Measurements from ENCODE around the gene PITPNC1. TPM values are rescaled to one million over a fixed set of nuclear protein-coding genes. Genes with fewer than 3 reads are reported as not detected.

Gene PITPNC1
- total RNA-seq, 1 experiment from 2014 or later = 4.2 TPM

- no peaks in the 10 kb centered on the region for H3K36me3 Mint-ChIP-seq (ENCODE audit: insufficient read depth, unreplicated experiment)
- TF ChIP-seq CTCF (IDR thresholded peaks at IDR 0.05; ENCODE audit: insufficient read depth in 1 of 2, low read depth in 1 of 2, low read length in 1 of 2, severe bottlenecking in 1 of 2, unreplicated experiment in 1 of 2) = no peak
- no TSS peak for BruUV-seq (replicated peaks)
- Histone ChIP-seq H3K9me3 (no peaks in the 10 kb centered on the region), H3K4me3 (ENCODE audit: low read depth, low read length) (no peak overlapping the region), H3K36me3 (ENCODE audit: control insufficient read depth, insufficient read depth, low read length) (no peaks in the 10 kb centered on the region), H3K27me3 (replicated peaks; ENCODE audit: control insufficient read depth, insufficient read depth, low read length) (no peaks in the 10 kb centered on the region), H3K4me1 (no peaks in the 10 kb centered on the region)
- no peaks in the 10 kb centered on the region for H3K4me1 Mint-ChIP-seq (ENCODE audit: low read depth, unreplicated experiment)
- H3K27ac Mint-ChIP-seq (ENCODE audit: unreplicated experiment) = no peak overlapping the region
- peaks cover 14% of the 10 kb centered on the region for H3K27me3 Mint-ChIP-seq (ENCODE audit: insufficient read depth, unreplicated experiment)
- CTCF ChIA-PET = no interaction called here
- H3K4me3 Mint-ChIP-seq (ENCODE audit: unreplicated experiment) = no peak overlapping the region
- POLR2A ChIA-PET = no interaction called here
- intact Hi-C loops (cut with micrococcal nuclease; ENCODE audit: unreplicated experiment) = no loop called here
- DNase-seq = no peak
- no peaks in the 10 kb centered on the region for H3K9me3 Mint-ChIP-seq (ENCODE audit: unreplicated experiment)
Observed at GRCh38 chr17:67571478-67571877, 194.4 kb downstream of the PITPNC1 start.

- H3K4me3 ChIP-seq (ENCODE audit: low read depth, low read length) = no peak overlapping the region
- Mint-ChIP-seq H3K9me3 (ENCODE audit: unreplicated experiment) (no peaks in the 10 kb centered on the region), H3K27me3 (ENCODE audit: insufficient read depth, unreplicated experiment) (peaks cover 14% of the 10 kb centered on the region), H3K27ac (ENCODE audit: unreplicated experiment) (no peak overlapping the region), H3K4me3 (ENCODE audit: unreplicated experiment) (no peak overlapping the region), H3K36me3 (ENCODE audit: insufficient read depth, unreplicated experiment) (no peaks in the 10 kb centered on the region), H3K4me1 (ENCODE audit: low read depth, unreplicated experiment) (peaks cover 5% of the 10 kb centered on the region)
- no peaks in the 10 kb centered on the region for H3K27me3 ChIP-seq (replicated peaks; ENCODE audit: control insufficient read depth, insufficient read depth, low read length)
- no TSS peak for BruUV-seq (replicated peaks)
- intact Hi-C loops (cut with micrococcal nuclease; ENCODE audit: unreplicated experiment) = no loop called here
- no peaks in the 10 kb centered on the region for H3K4me1 ChIP-seq
- TF ChIP-seq CTCF (IDR thresholded peaks at IDR 0.05; ENCODE audit: insufficient read depth in 1 of 2, low read depth in 1 of 2, low read length in 1 of 2, severe bottlenecking in 1 of 2, unreplicated experiment in 1 of 2) = no peak
- ChIA-PET CTCF (no interaction called here), POLR2A (no interaction called here)
- no peaks in the 10 kb centered on the region for H3K9me3 ChIP-seq
- H3K36me3 ChIP-seq (ENCODE audit: control insufficient read depth, insufficient read depth, low read length) = no peaks in the 10 kb centered on the region
- DNase-seq = no peak
Observed at GRCh38 chr17:67573987-67574657, 197.0 kb downstream of the PITPNC1 start.

- Histone ChIP-seq H3K4me3 (ENCODE audit: low read depth, low read length) (no peak overlapping the region), H3K9me3 (no peaks in the 10 kb centered on the region), H3K36me3 (ENCODE audit: control insufficient read depth, insufficient read depth, low read length) (no peaks in the 10 kb centered on the region), H3K4me1 (no peaks in the 10 kb centered on the region), H3K27me3 (replicated peaks; ENCODE audit: control insufficient read depth, insufficient read depth, low read length) (no peaks in the 10 kb centered on the region)
- CTCF ChIA-PET = no interaction called here
- Mint-ChIP-seq H3K9me3 (ENCODE audit: unreplicated experiment) (no peaks in the 10 kb centered on the region), H3K27ac (ENCODE audit: unreplicated experiment) (no peak overlapping the region), H3K36me3 (ENCODE audit: insufficient read depth, unreplicated experiment) (no peaks in the 10 kb centered on the region), H3K27me3 (ENCODE audit: insufficient read depth, unreplicated experiment) (peaks cover 9% of the 10 kb centered on the region), H3K4me3 (ENCODE audit: unreplicated experiment) (no peak overlapping the region), H3K4me1 (ENCODE audit: low read depth, unreplicated experiment) (peaks cover 5% of the 10 kb centered on the region)
- no peak for TF ChIP-seq CTCF (IDR thresholded peaks at IDR 0.05; ENCODE audit: insufficient read depth in 1 of 2, low read depth in 1 of 2, low read length in 1 of 2, severe bottlenecking in 1 of 2, unreplicated experiment in 1 of 2)
- DNase-seq = no peak
- POLR2A ChIA-PET = no interaction called here
- BruUV-seq (replicated peaks) = no TSS peak
- intact Hi-C loops (cut with micrococcal nuclease; ENCODE audit: unreplicated experiment) = loop anchor here (1.0 kb wide), 2 partner anchors 29 to 115 kb away; no protein-coding TSS in a partner anchor
Observed at GRCh38 chr17:67574658-67575293, 197.7 kb downstream of the PITPNC1 start.
